GM19035 (cell line): ENCODE results near the gene TAPBP.

Experiments
- ATAC-seq: cut with Tn5 transposase; IDR thresholded peaks from one replicate; pipeline ENCODE4 v1.9.1; 2021; ENCODE audit not compliant: unreplicated experiment

Gene TAPBP

DNA sequence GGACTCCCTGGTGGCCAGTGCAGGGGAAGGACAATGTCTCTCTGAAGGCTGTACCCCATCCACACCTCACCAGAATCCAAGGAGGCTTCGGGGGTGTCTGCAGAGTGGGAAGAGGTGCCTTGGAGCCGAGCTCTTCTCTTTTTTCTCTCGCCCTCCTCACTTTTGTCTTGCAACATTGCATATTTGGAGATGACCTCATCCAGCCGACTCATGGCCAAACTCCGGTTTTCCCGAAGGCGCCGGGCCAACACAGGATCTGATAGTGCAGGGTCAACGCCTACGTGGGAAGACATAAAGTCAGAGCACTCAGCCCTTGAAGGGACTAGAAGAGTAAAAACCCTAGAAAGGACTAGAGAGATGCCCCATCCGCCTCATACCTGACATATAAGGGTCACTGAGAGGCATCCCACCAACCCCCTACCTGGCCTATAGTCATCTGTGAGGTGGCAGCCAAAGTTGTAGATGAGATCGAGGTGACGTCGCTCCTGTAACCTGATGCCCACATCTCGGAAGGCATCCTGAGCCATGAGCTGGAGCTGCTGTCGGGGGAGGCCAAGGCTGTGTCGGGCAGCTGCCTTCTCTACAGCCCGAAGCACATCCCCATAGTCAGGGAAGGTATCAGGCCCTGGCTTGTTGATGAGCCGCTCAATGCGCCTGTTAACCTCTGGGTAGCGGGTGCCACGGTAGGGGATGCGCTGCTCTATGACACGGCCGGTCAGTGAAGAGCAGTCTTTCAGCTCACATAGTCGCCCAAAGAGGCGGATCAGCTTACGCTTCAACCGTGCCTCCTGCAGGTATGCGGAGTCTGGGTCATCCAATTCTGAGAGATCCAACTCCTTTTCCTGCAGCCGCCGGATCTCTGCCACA is 6.7 kb upstream of the TAPBP start:
- no peak for ATAC-seq

DNA sequence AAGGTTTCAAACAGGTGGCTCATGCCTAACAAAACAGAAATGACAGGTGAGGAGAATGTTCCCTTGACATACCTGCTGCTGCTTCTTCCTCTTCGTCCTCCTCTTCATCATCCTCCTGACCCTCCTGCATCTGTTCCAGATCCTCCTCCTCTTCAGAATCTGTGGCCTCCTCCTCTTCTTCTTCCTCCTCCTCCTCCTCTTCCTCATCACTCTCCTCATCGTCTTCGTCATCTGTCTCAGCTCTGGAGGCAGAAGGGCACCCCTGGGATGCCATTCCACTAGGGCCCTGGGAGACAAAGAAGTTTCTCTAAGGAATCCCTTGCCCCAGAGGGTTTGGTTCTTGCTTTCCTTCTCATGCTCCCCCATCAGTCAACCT is 6.0 kb upstream of the TAPBP start:
- no peak for ATAC-seq

DNA sequence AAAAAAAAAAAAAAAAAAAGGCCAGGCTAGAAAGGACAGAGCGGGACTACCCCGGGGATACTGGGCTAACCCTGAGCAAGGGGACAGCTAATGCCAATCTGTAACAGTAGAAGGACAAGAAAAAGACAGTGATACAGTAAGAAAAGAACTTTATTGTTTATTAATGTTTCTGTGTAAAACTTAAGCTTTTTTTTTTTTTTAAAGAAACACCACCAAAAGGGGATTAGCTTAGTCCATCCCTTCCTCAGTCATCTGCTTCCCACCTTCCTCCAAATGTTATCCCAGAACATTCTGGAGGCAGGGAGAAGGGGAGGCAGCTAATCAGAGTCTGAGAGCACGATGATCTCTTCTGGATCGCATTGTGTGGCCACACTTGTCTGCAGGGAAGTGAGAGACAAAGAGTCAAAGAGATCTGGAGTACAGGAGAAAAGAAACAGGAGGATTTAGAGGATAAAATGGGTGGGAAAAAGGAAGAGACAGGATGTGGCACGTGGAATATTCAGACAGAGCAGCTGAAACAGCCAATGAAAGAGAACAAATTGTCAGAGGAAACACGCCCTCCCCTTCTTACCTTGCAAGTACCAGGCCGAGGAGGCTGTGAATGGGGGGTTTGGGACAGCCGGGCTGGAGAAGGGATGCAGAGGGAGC is 4.7 kb upstream of the TAPBP start:
- no peak for ATAC-seq

DNA sequence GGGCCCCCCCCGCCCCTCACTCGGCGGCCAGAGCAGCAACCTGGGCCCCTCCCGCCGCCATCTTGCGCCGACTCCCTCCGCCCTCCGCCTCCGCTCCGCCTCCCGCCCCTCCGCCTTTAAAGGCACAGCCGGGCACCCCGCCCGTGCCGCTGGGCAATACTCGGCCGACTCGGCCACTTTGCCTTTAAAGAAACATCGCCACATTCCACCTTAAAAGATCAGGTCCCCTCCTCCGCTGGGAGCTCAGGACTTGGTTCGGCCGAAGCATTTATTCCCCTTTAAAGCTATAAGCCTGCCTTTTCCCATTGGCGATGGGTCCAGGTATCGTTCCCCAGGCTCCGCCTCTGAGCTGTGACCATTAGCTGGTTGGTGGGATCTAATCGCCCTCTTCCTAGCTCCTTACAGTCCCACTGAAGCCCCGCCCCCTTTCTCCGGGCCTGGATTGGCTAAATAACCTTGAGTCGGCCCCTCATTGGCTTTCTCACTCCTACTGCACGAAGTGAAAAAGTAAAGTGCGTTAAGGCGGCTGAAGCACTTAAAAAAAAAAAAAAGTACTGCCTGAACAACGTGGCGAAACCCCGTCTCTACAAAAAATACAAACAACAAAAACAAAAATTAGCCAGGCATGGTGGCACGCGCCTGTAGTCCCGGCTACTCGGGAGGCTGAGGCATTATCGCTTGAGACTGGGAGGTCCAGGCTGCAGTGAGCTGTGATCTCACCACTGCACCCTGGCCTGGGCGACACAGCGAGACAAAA is 4.0 kb upstream of the TAPBP start, which contains the start of gene ZBTB22:
ZBTB22 (minus strand) TSS at position 76 of the 757 bp plus-strand sequence. CDS start 828 bp downstream, outside the sequence.
- peak; percentile 50 for ATAC-seq

DNA sequence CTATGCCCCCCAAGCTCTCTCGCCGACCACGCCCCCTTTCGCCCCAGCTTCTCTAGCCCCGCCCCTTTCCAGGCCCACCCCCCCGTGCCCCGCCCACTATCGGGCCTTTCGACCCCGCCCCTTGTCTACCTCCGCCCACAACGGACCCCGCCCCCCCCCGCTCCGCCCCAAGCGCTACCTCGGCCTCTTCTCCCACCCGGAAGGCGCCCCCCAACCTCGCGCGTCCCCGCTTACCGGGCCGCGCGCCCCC is 3.5 kb upstream of the TAPBP start:
- ATAC-seq: no peak

DNA sequence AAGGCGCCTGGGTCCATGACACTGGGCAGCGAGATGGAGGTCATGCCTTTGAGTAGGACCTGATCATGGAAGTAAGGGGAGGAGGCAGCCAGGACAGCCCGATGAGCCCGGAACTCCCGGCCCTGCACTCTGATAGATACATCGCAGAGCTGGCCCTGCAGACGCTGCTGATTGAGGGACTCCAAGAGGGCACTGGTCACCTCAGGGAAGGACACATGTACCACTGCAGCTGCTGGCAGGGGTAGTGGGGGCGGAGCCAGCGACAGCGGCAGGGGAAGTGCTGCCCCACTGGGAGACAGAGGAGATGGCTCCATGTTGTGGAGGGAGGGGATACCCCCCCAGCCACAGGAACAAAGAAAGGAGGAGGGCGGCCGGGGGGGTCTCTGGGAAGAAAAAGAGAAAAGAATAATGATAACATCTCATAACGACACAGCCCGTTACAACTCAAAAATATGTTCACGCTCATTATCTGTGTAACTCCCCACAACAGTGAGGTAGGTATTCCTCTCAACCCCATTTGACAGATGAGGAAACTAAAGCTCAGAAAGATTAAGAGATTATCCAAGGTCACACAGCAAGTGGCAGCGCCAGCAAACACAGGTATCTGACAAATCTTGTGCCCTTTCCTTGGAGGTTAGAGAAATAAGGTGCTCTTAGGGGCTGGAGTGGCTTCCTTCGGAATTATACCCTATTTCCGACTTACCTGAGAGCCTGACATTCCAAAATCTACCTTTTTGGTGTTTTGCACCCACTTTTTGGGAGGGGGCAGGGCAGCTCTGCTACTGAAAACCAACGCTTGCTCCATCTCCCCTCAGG is 2.9 kb upstream of the TAPBP start:
- ATAC-seq: no peak

DNA sequence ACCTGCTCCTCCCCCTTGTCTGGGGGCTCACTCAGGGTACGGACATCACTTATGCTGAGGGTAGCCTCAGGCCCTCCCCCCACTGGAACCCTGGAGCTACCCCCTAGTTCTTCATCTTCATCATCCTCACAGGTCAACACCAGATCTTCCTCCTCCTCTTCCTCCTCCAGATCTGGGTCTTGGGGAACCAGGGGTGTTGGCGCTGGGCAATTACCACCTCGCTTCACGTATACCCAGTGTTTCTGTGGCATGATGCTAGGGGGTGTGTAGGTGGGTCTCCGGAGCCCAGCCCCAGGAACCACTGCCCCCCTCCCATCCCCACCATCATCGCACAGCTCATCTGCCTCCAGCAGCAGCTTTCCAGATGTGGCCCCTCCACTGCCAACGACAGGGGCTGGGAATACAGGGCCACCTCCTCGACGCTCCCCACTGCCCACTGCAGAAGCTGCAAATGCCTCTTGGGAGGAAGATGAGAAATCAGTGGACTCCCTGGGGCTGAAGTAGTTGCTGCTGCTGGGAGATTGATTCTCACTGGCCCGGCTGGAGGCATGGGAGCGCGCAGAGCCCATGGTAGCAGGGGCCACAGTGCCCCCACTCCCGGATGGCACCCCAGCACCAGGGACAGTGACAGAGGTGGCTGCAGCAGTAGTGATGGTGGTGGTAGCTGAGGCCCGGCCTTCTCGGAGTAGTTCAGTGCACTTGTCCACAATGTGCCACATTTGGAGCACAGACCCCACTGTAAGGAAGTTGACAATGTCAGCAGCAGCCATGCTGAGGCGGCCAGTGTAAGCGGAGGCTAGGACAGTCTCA is 2.1 kb upstream of the TAPBP start:
- ATAC-seq: no peak

DNA sequence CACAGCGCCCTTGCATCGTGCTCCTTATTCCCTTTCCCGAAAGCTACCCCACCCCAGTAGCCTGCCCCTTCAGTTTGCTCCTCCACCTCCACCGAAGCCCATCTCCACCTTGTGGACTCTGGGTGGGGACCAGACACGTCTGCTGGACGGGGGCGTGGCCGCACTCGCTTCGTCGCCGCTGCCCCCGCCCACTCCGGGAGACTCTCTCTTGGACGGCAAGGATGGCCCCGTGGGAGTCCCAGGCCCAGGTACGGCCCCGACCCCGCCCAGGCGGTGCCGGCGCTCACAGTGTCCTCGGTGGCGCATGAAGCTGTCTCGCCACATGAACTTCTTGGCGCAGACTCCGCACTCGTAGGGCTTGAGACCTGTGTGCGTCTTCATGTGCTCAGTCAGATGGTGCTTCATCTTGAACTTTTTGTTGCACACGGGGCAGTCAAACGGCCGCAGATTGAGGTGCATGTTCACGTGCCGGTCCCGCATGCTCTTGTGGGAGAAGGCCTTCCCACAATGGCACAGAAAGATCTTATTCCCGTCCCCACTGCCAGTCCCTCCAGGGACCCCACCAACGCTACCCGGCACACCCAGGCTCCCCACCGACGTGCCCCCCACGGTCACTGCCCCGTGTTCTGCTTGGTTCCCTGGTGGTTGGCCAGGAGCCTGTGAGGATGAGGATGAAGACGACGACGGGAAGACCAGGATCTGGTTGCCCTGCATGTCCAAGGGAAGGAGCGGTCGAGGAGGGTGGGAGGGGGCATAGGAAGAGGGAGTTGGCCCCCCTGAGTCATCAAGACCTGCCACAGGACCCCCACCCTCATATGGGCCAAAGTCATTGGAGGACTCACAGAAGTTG is 1.3 kb upstream of the TAPBP start:
- no peak for ATAC-seq

DNA sequence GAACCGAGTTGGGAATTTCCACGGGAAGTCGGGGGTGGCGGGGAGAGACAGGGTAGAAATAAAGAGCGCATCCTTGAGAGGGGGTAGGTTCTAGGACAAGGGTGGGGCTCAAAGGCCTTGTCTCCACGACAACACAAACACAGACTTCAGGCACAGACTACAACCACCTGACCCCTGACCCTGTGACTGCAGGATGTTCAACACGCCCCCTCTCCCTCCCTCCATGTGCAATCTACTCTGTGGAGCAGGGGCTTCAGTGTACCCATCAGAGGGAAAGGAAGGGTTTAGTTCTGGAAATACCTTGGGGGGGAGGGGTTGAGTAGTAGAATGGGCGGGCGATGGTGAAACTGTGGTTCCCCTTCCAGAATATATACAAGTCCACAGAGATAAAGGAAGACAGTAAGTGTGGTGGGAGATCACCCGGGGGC is 651 bp upstream of the TAPBP start:
- ATAC-seq: no peak

DNA sequence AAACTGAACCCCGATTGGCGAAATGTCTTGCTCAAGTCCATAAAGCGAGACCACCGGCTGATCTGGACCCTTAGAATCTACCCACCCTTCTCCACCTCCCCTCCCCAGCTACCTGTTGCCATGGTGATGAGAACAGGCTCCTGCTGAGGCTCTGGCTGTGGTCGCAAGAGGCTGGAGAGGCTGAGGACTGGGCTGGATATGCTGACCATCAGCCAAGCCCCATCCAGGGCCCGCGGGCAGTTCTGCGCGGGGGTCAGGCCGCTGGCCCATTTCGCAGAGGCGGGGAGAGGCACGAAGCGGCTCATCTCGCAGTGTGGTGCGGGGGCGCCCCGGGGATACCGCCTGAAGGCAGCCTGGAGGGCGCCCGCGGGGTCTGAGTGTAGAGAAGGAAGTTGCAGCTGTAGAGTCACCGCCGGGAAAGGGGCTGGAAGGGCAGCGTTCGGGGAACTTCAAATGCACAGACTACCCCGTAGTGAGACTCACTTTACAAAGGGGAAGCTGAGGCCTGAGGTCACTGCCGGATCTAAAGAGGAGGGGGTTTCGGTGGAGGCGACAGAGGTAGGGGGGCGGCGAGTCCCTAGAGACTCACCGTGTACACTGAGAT is 671 bp downstream of the TAPBP start:
- peak; percentile 4 for ATAC-seq

DNA sequence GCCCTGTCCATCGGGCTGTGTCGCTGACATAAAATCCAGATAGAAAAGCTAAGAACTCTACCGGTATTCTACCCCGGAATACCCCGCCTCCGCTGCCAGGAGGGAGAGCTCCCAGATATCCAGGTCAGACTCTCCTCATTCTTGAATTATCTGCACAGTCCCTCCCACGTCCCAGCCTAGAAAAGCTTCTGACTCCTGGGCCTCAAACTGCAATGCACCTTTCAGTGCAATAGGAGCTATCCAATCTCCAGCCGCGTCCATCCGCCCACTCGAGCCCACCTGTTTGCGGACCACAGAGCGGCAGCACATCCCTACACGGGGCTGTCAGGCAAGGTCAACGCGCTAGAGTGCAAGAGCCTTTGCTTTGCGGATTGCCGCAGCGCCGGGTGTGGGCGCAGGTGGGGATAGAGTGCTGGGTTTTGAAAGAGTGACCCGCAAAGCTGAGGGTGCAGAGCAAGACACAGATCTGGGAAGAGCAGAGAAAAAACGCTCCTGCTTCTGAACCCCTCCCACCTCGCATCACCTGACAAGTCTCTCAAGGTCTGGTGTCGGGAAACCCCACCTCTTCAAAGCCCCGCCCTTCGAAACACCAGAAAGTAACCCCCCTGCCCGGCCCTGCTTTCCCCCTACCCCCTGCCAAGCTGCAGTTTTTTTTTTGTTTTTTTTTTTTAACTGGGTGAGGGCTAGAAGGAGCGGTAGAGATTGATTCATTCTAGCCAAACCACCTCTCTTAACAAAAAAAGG is 1.3 kb downstream of the TAPBP start:
- peak; percentile 30 for ATAC-seq

DNA sequence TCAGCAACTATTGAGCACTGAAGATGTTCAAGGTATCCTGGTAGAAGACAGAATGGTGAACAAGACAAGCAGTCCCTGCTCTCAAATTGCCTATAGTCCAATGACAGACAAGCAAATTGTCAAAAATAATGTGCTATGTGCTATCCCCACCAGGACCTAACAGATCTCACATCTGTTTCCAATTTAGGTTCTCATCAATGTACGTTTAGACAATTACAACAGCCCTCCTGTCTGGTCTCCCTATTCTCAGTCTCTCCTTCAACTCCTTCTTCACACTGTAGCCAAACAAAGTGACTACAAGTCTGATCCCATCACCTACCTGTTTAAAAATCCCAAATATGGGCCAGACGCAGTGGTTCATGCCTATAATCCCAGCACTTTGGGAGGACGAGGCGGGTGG is 7.5 kb downstream of the TAPBP start:
- no peak for ATAC-seq

DNA sequence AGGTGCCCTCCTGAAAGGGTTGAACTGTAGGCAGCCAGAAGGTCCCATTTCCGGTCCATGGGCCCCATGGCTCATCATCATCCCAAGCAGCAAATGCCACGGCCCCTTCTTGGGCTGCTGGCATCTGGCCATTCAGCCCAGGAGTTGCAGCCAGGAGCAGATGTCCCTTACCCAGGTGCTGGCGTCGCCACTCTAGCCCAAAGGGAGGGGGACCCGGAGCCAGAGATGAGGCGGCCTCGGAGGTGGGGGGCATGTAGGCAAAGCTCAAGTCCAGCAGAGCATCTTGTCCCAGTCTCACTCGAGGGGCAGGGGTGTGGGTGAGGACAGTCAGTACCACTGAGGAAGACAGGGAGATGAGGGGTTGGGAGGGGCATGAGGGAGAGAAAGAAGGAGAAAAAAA is 8.8 kb downstream of the TAPBP start:
- no peak for ATAC-seq

DNA sequence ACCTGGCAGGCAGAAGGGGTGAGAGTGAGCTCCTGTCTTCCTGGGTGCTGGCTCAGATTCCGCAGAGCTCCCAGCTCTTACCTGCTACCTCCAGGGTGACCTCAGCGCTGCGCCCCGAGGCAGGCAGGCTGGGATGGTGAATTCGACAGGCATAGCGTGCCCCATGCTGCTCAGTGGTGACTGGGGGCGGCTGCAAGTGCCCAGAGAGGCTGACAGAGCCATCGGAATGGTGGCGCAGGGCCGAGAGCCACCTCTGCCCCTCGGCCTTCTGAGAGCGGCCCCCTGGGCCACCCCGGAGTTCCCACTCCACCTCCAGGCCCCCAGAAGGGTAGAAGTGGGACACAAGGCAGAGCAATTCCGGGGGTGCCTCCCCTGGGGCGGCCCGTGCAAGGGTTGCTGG is 9.7 kb downstream of the TAPBP start:
- ATAC-seq: no peak

DNA sequence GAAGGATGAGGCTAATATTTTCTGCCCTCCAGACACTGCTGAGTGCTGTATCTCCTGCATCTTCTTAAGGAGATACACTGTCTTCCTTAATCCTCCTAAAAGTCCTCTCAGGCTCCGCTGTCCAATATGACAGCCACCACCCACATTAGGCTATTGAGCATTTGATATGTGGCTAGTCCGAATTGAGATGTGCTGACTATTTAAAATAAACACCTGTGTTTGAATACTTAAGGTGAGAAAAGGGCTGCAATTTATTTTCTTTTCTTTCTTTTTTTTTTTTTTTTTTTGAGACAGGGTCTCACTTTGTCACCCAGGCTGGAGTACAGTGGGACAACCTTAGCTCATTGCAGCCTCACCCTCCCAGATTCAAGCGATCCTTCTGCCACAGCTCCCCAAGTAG is 12.0 kb downstream of the TAPBP start:
- no peak for ATAC-seq

DNA sequence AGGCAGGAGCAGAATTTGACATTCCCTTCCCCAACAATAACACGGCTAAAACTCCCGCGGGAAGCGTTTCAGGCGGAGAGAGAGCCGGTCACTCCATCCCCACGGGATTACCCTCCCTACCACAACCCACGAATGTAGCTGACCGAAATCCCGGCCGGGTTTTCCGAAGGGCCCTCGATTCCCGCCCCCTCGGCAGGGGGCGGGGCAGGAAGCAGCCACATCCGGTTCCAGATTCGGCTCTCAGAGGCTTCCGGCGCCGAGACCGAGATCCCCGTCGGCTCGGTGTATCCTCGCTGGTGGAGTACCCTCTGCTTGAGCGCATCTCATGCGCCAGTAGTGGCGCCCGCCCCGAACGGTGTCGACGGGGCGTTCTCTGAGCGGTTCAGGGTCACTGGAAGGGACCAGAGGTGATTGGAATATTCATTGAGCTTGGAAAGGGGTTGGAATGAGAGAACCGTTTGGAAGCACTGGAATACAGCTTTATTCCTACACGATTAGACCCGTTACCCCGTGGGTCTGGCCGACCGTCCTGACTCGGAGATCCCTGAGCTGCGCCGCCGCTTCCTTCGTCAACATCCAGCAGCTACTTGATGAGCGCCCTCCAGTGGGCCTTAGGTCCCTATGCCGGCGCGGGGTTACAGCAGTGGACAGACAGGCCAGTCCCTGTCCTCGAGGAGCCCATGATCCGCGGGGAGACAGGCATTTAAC is 14.5 kb downstream of the TAPBP start:
- peak; percentile 80 for ATAC-seq

DNA sequence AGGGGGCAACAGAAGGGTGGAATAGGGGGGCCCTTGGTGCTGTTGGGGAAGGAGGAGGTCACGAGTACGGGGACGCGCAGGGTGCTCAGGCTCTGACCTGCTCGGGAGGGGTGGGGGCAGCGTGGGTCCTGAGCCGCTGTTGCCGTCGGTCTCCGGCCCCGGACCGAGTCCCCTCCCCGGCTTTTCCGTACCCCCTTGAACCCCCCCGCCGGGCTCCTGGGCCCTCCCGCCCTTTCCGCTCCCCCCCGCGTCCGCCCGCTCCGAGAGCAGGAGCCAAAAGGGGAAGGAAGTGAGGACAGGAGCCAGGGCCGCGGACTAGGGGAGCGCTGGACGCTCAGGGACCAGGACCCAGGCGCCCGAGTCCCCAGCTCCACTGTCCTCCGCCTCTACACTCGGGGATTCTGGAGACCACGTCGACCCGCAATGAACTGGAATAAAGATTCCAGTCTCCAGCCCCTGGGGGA is 15.1 kb downstream of the TAPBP start, which contains the start of gene RGL2:
RGL2 (minus strand) TSS at position 170 of the 464 bp plus-strand sequence. CDS start 332 bp downstream, outside the sequence.
- peak; percentile 28 for ATAC-seq
